ENCODE data around the gene CFDP1.

DNA sequence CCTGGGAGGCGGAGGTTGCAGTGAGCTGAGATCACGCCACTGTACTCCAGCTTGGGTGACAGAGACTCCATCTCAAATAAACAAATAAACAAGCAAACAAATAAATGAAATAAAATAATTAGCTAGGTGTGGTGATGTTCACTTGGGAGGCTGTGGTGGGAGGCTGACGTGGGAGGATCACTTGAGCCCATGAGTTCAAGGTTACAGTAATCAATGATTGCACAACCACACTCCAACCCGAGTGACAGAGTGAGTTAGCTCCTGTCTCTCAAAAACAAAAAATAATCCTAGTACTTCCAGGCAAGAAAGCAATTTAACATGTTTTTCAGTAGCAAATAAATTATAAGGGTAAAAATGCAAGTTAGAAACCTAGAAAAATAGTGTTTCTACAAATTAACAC, 26.4 kb downstream of the CFDP1 start:
- TF ChIP-seq, protein P1, sequence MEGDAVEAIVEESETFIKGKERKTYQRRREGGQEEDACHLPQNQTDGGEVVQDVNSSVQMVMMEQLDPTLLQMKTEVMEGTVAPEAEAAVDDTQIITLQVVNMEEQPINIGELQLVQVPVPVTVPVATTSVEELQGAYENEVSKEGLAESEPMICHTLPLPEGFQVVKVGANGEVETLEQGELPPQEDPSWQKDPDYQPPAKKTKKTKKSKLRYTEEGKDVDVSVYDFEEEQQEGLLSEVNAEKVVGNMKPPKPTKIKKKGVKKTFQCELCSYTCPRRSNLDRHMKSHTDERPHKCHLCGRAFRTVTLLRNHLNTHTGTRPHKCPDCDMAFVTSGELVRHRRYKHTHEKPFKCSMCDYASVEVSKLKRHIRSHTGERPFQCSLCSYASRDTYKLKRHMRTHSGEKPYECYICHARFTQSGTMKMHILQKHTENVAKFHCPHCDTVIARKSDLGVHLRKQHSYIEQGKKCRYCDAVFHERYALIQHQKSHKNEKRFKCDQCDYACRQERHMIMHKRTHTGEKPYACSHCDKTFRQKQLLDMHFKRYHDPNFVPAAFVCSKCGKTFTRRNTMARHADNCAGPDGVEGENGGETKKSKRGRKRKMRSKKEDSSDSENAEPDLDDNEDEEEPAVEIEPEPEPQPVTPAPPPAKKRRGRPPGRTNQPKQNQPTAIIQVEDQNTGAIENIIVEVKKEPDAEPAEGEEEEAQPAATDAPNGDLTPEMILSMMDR (IDR thresholded peaks at IDR 0.05), result no peak
- TF ChIP-seq POLR2A (IDR thresholded peaks at IDR 0.05; ENCODE audit: low read depth), result no peak
